Upper lobe of left lung (tissue), 4 donors: ENCODE measurements around the gene MEIS1.

Source experiments
- CTCF ChIP-seq, 6 experiments: fragments of 450-650 bp in 4 of 6; fragments of 200-600 bp in 2 of 6; sonication (generic) in 2 of 6; IDR thresholded peaks; one replicate each; pipeline ENCODE4 v1.5.1; 2016 to 2019; ENCODE audit warnings: antibody characterized with exemption in 6 of 6
- EP300 ChIP-seq, 4 donors: sonication (generic); formaldehyde crosslinking; IDR thresholded peaks; one replicate each; pipeline ENCODE4 v1.5.1; 2017; ENCODE audit warnings: antibody characterized with exemption in 4 of 4, control low read depth in 2 of 4

GRCh38 chr2:66521291-66521922 is 86.5 kb downstream of the MEIS1 start:
- TF ChIP-seq CTCF (IDR thresholded peaks at IDR 0.05) = no peak
- no peak for TF ChIP-seq EP300 (IDR thresholded peaks at IDR 0.05)
